IMR-90 (cell line): ENCODE results near the gene ATXN3L. TPM values are rescaled to one million over a fixed set of nuclear protein-coding genes. Genes with fewer than 3 reads are reported as not detected.

ENCODE experiments used
- ATAC-seq: fragments of 200-7000 bp; cut with Tn5 transposase; 2 replicates; pipeline ENCODE4 v1.9.1; 2020; ENCODE audit warnings: low read depth, mild to moderate bottlenecking, moderate library complexity
- BruUV-seq: library from RNA; stranded (reverse); fragments of 400-500 nt; replicated peaks from 2 replicates; lab custom pipeline; 2021; lab: Mats Ljungman, UMichigan
- CTCF ChIA-PET: fragments of 300-600 bp; formaldehyde crosslinking; extraction: SDS; loops from one replicate; lab custom pipeline; 2021; ENCODE audit warnings: antibody characterized with exemption; lab: Yijun Ruan, JAX
- POLR2A ChIA-PET: fragments of 300-600 bp; sonication (Branson Sonifier 250); formaldehyde crosslinking; loops from one replicate; lab custom pipeline; 2022; ENCODE audit warnings: antibody characterized with exemption; ENCODE audit not compliant: unreplicated experiment; lab: Charles Lee
- DNase-seq: peaks from one replicate; pipeline ENCODE4 v3.0.0; 2013
- H2AFZ ChIP-seq: replicated peaks from 2 replicates; pipeline ENCODE3; 2013; ENCODE audit warnings: low read length, mild to moderate bottlenecking; ENCODE audit not compliant: poor library complexity
- H2AK5ac ChIP-seq: 2 replicates; pipeline ENCODE4 v1.6.1; 2013; ENCODE audit warnings: low read depth, low read length, inconsistent platforms
- H2AK9ac ChIP-seq: replicated peaks from 2 replicates; pipeline ENCODE3; 2013; ENCODE audit warnings: mild to moderate bottlenecking, low read depth, low read length, moderate library complexity; ENCODE audit not compliant: poor library complexity
- H2BK120ac ChIP-seq: 2 replicates; pipeline ENCODE4 v1.6.1; 2013; ENCODE audit warnings: low read depth, low read length, inconsistent platforms
- H2BK15ac ChIP-seq: 3 replicates; pipeline ENCODE4 v1.6.1; 2013; ENCODE audit warnings: low read depth, low read length, inconsistent platforms
- H2BK20ac ChIP-seq: 2 replicates; pipeline ENCODE4 v1.6.1; 2013; ENCODE audit warnings: low read depth, mild to moderate bottlenecking, inconsistent platforms, low read length, moderate library complexity
- H2BK5ac ChIP-seq: 2 replicates; pipeline ENCODE4 v1.6.1; 2013; ENCODE audit warnings: mild to moderate bottlenecking, low read depth, low read length, inconsistent platforms; ENCODE audit not compliant: poor library complexity, severe bottlenecking
- H3K14ac ChIP-seq: replicated peaks from 2 replicates; pipeline ENCODE4 v1.6.1; 2013; ENCODE audit warnings: low read depth, low read length, inconsistent platforms
- H3K18ac ChIP-seq: 2 replicates; pipeline ENCODE4 v1.6.1; 2013; ENCODE audit warnings: low read depth, low read length, control low read depth
- H3K23ac ChIP-seq: 2 replicates; pipeline ENCODE4 v1.6.1; 2013; ENCODE audit warnings: low read depth, low read length, inconsistent platforms
- H3K27ac ChIP-seq: 2 replicates; pipeline ENCODE4 v1.5.1; 2013; ENCODE audit warnings: mild to moderate bottlenecking, control low read depth, low read length; ENCODE audit not compliant: insufficient read depth
- H3K27me3 ChIP-seq: 2 replicates; pipeline ENCODE4 v1.6.1; 2013; ENCODE audit warnings: low read length; ENCODE audit not compliant: control insufficient read depth, insufficient read depth
- H3K36me3 ChIP-seq: 2 replicates; pipeline ENCODE4 v1.6.1; 2013; ENCODE audit warnings: low read length, mixed read lengths; ENCODE audit not compliant: control insufficient read depth, insufficient read depth
- H3K4ac ChIP-seq: 2 replicates; pipeline ENCODE4 v1.6.1; 2013; ENCODE audit warnings: low read depth, low read length, inconsistent platforms
- H3K4me1 ChIP-seq: 2 replicates; pipeline ENCODE4 v1.6.1; 2013; ENCODE audit warnings: low read length, mixed read lengths; ENCODE audit not compliant: control insufficient read depth, insufficient read depth
- H3K4me2 ChIP-seq: 2 replicates; pipeline ENCODE4 v1.6.1; 2013; ENCODE audit warnings: low read depth, mild to moderate bottlenecking, control low read depth, low read length, moderate library complexity
- H3K4me3 ChIP-seq: 2 replicates; pipeline ENCODE4 v1.5.1; 2013; ENCODE audit warnings: low read depth, mild to moderate bottlenecking, control low read depth, low read length, moderate library complexity; ENCODE audit not compliant: insufficient read depth
- H3K56ac ChIP-seq: 2 replicates; pipeline ENCODE4 v1.6.1; 2013; ENCODE audit warnings: low read length, inconsistent platforms; ENCODE audit not compliant: insufficient read depth; ENCODE audit errors: extremely low read depth
- H3K79me1 ChIP-seq, 2 experiments: 2 replicates each; pipeline ENCODE4 v1.6.1; 2013; ENCODE audit warnings: low read length in 2 of 2, inconsistent platforms in 1 of 2, low read depth in 1 of 2
- H3K9ac ChIP-seq: 2 replicates; pipeline ENCODE4 v1.6.1; 2013; ENCODE audit warnings: low read depth, low read length, control low read depth
- H3K9me1 ChIP-seq: 2 replicates; pipeline ENCODE4 v1.6.1; 2013; ENCODE audit warnings: low read length, inconsistent platforms; ENCODE audit not compliant: insufficient read depth
- H3K9me3 ChIP-seq: 2 replicates; pipeline ENCODE4 v1.6.1; 2013; ENCODE audit warnings: low read length; ENCODE audit not compliant: control insufficient read depth, insufficient read depth
- H4K20me1 ChIP-seq: 2 replicates; pipeline ENCODE4 v1.6.1; 2013; ENCODE audit warnings: low read length, inconsistent platforms; ENCODE audit not compliant: insufficient read depth
- H4K5ac ChIP-seq: 2 replicates; pipeline ENCODE4 v1.6.1; 2013; ENCODE audit warnings: mild to moderate bottlenecking, low read depth, low read length, control low read depth
- H4K8ac ChIP-seq, 2 experiments: 2 replicates each; pipeline ENCODE4 v1.6.1; 2013; ENCODE audit warnings: low read depth in 2 of 2, low read length in 2 of 2, control low read depth in 1 of 2, inconsistent platforms in 1 of 2
- H4K91ac ChIP-seq: 2 replicates; pipeline ENCODE4 v1.6.1; 2013; ENCODE audit warnings: low read depth, low read length, inconsistent platforms; ENCODE audit not compliant: insufficient read depth
- BHLHE40 ChIP-seq: fragments of 150-350 bp; IDR thresholded peaks from 2 replicates; pipeline ENCODE4 v1.6.1; 2016; ENCODE audit warnings: mild to moderate bottlenecking, low read depth, low read length
- CEBPB ChIP-seq: IDR thresholded peaks from 2 replicates; pipeline ENCODE4 v1.6.1; 2012; ENCODE audit warnings: low read depth, low read length, improper control_type of control experiment
- CHD1 ChIP-seq: IDR thresholded peaks from 2 replicates; pipeline ENCODE4 v1.6.1; 2012; ENCODE audit warnings: low read depth, low read length, improper control_type of control experiment
- FOS ChIP-seq: fragments of 150-350 bp; IDR thresholded peaks from 2 replicates; pipeline ENCODE4 v1.6.1; 2016; ENCODE audit warnings: low read depth, low read length
- MAFK ChIP-seq: IDR thresholded peaks from 2 replicates; pipeline ENCODE4 v1.6.1; 2012; ENCODE audit warnings: low read depth, low read length, improper control_type of control experiment
- MAZ ChIP-seq: IDR thresholded peaks from 2 replicates; pipeline ENCODE4 v1.6.1; 2012; ENCODE audit warnings: low read depth, mild to moderate bottlenecking, low read length, improper control_type of control experiment, moderate library complexity, borderline replicate concordance
- MXI1 ChIP-seq: IDR thresholded peaks from 2 replicates; pipeline ENCODE4 v1.6.1; 2012; ENCODE audit warnings: low read depth, mild to moderate bottlenecking, low read length, moderate library complexity, borderline replicate concordance
- NFE2L2 ChIP-seq: fragments of 150-350 bp; IDR thresholded peaks from 2 replicates; pipeline ENCODE4 v1.6.1; 2016; ENCODE audit warnings: low read depth, mild to moderate bottlenecking, low read length
- POLR2A ChIP-seq: IDR thresholded peaks from 2 replicates; pipeline ENCODE4 v1.6.1; 2012; ENCODE audit warnings: mild to moderate bottlenecking, low read depth, low read length
- RAD21 ChIP-seq: IDR thresholded peaks from 2 replicates; pipeline ENCODE4 v1.6.1; 2012; ENCODE audit warnings: low read length, improper control_type of control experiment
- RCOR1 ChIP-seq: IDR thresholded peaks from 2 replicates; pipeline ENCODE4 v1.6.1; 2012; ENCODE audit warnings: mild to moderate bottlenecking, low read length, improper control_type of control experiment; ENCODE audit not compliant: insufficient replicate concordance
- RFX5 ChIP-seq: IDR thresholded peaks from 2 replicates; pipeline ENCODE4 v1.8.0; 2012; ENCODE audit warnings: low read depth, mild to moderate bottlenecking, low read length, moderate library complexity
- SMC3 ChIP-seq: fragments of 150-350 bp; IDR thresholded peaks from 2 replicates; pipeline ENCODE4 v1.6.1; 2016; ENCODE audit warnings: low read depth, mild to moderate bottlenecking, antibody characterized with exemption, low read length, moderate library complexity
- WGBS, 2 experiments: methylation state at CpG; one replicate each; pipeline versions ENCODE4 v1.1.5 to v1.1.7; 2013; ENCODE audit warnings: missing lambda C conversion rate in 2 of 2; ENCODE audit not compliant: insufficient read length in 1 of 2; ENCODE audit errors: extremely low coverage in 2 of 2; 5-methylcytosine and 5-hydroxymethylcytosine counted together
- dilution Hi-C: fragments of 300-500 bp; cut with HindIII; formaldehyde crosslinking; loops from one replicate; pipeline ENCODE4 v1.14.3; 2018; ENCODE audit warnings: low sequenced_read_pairs; ENCODE audit not compliant: unreplicated experiment
- in situ Hi-C: fragments of 300-500 bp; cut with MboI; formaldehyde crosslinking; loops from 3 replicates; pipeline ENCODE4 v1.14.3; 2019; ENCODE audit warnings: low sequenced_read_pairs, inconsistent platforms, mixed read lengths
- intact Hi-C: fragments of 100-400 bp; cut with micrococcal nuclease; formaldehyde crosslinking; loops from 2 replicates; pipeline ENCODE4 v1.10.0; 2022
- polyA plus RNA-seq, 3 experiments: library from polyadenylated mRNA; depleted of rRNA; stranded (reverse); fragments of >200 nt; gene quantifications; 2 replicates each; pipeline ENCODE4 v1.2.3, GENCODE V29; 2012; ENCODE audit warnings: low replicate concordance in 1 of 3
- total RNA-seq: library from RNA; depleted of rRNA; stranded (reverse); fragments of >200 nt; gene quantifications from 2 replicates; pipeline ENCODE4 v1.2.3, GENCODE V29; 2012
- TF ChIP-seq, protein P1 (sequence below): fragments of 150-350 bp; IDR thresholded peaks from 2 replicates; pipeline ENCODE4 v1.6.1; 2016; ENCODE audit warnings: low read depth, mild to moderate bottlenecking, low read length, moderate library complexity, borderline replicate concordance
- TF ChIP-seq, protein P2 (sequence below): conservative IDR thresholded peaks from 2 replicates; pipeline ENCODE4 v1.5.1; 2012; ENCODE audit warnings: mild to moderate bottlenecking, low read depth, low read length, improper control_type of control experiment
- TF ChIP-seq, protein P3 (sequence below): fragments of 150-350 bp; IDR thresholded peaks from 2 replicates; pipeline ENCODE4 v1.6.1; 2017; ENCODE audit warnings: mild to moderate bottlenecking, antibody characterized with exemption, low read length, low read depth

ATXN3L gene
- total and polyA plus RNA-seq, 2 of the 4 experiments (the other 2 are of a cell fraction) = not detected

DNA sequence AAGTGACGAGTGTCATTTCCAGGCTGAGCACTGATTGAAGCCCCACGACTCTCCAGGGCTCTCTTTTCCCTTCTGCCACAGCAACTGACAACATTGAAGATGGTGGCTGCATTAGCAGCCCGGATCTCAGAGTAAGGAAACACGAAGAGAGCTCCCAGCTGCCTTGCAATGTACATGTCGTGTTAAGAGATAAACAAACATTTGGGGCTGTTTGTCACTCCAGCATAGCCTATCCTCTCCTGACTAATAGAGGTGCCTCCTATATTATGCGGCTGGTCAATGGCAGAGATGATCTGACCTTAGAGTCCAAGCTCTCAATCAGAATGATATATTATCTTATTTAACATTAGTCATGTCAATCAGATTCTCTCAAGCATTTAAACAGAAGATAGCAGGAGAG lies 38.6 kb downstream of the ATXN3L start:
- H3K14ac ChIP-seq = no peak overlapping the region
- H3K23ac ChIP-seq = no peak overlapping the region
- no peaks in the 10 kb centered on the region for H3K36me3 ChIP-seq
- H3K27ac ChIP-seq = no peak overlapping the region
- CTCF ChIA-PET = no interaction called here
- H2BK5ac ChIP-seq = no peak overlapping the region
- H3K4ac ChIP-seq = no peak overlapping the region
- no peak overlapping the region for H4K5ac ChIP-seq
- H2BK15ac ChIP-seq = no peak overlapping the region
- no TSS peak for BruUV-seq
- WGBS, 2 experiments = 83% methylated on average over 1 of the region's 6 CpGs; no CpG with 5 or more reads in 1 of the 2 experiments
- no peak overlapping the region for H3K18ac ChIP-seq
- intact Hi-C loops = loop anchor here (5.0 kb wide), 1 partner anchor 146 kb away; no protein-coding TSS in a partner anchor
- no peak overlapping the region for H2BK20ac ChIP-seq
- no peaks in the 10 kb centered on the region for H3K27me3 ChIP-seq
- no peaks in the 10 kb centered on the region; the same call in 1 of the 2 replicates for H3K9me3 ChIP-seq
- POLR2A ChIA-PET = no interaction called here
- H3K79me1 ChIP-seq = no peaks in the 10 kb centered on the region
- H2AK5ac ChIP-seq = no peak overlapping the region
- H2BK120ac ChIP-seq = no peak overlapping the region
- dilution Hi-C loops = no loop called here
- H3K4me1 ChIP-seq = peaks cover 4% of the 10 kb centered on the region
- no peak for ATAC-seq
- H3K9ac ChIP-seq = no peak overlapping the region
- H3K4me2 ChIP-seq = no peak overlapping the region
- no peaks in the 10 kb centered on the region for H4K20me1 ChIP-seq
- H3K4me3 ChIP-seq = no peak overlapping the region
- in situ Hi-C loops = no loop called here
- no peak overlapping the region for H2AK9ac ChIP-seq
- no peak overlapping the region for H3K56ac ChIP-seq
- DNase-seq = no peak
- H2AFZ ChIP-seq = no peak overlapping the region
- no peak overlapping the region for H4K8ac ChIP-seq
- TF ChIP-seq MXI1 (no peak), MAFK (no peak), RCOR1 (no peak), RFX5 (no peak), SMC3 (no peak), BHLHE40 (no peak), CEBPB (no peak), NFE2L2 (no peak), FOS (no peak), POLR2A (no peak), MAZ (no peak), RAD21 (no peak), CHD1 (no peak)
- TF ChIP-seq, protein P1, sequence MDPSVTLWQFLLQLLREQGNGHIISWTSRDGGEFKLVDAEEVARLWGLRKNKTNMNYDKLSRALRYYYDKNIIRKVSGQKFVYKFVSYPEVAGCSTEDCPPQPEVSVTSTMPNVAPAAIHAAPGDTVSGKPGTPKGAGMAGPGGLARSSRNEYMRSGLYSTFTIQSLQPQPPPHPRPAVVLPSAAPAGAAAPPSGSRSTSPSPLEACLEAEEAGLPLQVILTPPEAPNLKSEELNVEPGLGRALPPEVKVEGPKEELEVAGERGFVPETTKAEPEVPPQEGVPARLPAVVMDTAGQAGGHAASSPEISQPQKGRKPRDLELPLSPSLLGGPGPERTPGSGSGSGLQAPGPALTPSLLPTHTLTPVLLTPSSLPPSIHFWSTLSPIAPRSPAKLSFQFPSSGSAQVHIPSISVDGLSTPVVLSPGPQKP = no peak
- TF ChIP-seq, protein P2, sequence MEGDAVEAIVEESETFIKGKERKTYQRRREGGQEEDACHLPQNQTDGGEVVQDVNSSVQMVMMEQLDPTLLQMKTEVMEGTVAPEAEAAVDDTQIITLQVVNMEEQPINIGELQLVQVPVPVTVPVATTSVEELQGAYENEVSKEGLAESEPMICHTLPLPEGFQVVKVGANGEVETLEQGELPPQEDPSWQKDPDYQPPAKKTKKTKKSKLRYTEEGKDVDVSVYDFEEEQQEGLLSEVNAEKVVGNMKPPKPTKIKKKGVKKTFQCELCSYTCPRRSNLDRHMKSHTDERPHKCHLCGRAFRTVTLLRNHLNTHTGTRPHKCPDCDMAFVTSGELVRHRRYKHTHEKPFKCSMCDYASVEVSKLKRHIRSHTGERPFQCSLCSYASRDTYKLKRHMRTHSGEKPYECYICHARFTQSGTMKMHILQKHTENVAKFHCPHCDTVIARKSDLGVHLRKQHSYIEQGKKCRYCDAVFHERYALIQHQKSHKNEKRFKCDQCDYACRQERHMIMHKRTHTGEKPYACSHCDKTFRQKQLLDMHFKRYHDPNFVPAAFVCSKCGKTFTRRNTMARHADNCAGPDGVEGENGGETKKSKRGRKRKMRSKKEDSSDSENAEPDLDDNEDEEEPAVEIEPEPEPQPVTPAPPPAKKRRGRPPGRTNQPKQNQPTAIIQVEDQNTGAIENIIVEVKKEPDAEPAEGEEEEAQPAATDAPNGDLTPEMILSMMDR = no peak
- TF ChIP-seq, protein P3, sequence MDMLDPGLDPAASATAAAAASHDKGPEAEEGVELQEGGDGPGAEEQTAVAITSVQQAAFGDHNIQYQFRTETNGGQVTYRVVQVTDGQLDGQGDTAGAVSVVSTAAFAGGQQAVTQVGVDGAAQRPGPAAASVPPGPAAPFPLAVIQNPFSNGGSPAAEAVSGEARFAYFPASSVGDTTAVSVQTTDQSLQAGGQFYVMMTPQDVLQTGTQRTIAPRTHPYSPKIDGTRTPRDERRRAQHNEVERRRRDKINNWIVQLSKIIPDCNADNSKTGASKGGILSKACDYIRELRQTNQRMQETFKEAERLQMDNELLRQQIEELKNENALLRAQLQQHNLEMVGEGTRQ = no peak
- H3K9me1 ChIP-seq = no peaks in the 10 kb centered on the region
- no peak overlapping the region for H4K91ac ChIP-seq
